B cell (primary cell): ENCODE results near the gene RAD51D.

ENCODE experiments used
- CTCF ChIP-seq: fragments of 200-600 bp; IDR thresholded peaks from one replicate; pipeline ENCODE4 v1.8.0; 2022; ENCODE audit warnings: antibody characterized with exemption, mild to moderate bottlenecking
- EZH2 ChIP-seq: IDR thresholded peaks from 2 replicates; pipeline ENCODE4 v1.6.1; 2012; ENCODE audit warnings: borderline replicate concordance, low read depth, mild to moderate bottlenecking, moderate library complexity, low read length; ENCODE audit not compliant: insufficient read depth, poor library complexity, severe bottlenecking

- TF ChIP-seq CTCF: no peak
- no peak for TF ChIP-seq EZH2
These were observed 47.4 kb upstream of the RAD51D start for GRCh38 chr17:35167046-35167445.
